Measurements from ENCODE around the gene ITGA11.

ITGA11 gene

GRCh38 chr15:68259883-68260282 lies 172.1 kb downstream of the ITGA11 start:
- peak; percentile 20 for DNase-seq

GRCh38 chr15:68258692-68259091 lies 173.3 kb downstream of the ITGA11 start:
- no peak for DNase-seq

DNA sequence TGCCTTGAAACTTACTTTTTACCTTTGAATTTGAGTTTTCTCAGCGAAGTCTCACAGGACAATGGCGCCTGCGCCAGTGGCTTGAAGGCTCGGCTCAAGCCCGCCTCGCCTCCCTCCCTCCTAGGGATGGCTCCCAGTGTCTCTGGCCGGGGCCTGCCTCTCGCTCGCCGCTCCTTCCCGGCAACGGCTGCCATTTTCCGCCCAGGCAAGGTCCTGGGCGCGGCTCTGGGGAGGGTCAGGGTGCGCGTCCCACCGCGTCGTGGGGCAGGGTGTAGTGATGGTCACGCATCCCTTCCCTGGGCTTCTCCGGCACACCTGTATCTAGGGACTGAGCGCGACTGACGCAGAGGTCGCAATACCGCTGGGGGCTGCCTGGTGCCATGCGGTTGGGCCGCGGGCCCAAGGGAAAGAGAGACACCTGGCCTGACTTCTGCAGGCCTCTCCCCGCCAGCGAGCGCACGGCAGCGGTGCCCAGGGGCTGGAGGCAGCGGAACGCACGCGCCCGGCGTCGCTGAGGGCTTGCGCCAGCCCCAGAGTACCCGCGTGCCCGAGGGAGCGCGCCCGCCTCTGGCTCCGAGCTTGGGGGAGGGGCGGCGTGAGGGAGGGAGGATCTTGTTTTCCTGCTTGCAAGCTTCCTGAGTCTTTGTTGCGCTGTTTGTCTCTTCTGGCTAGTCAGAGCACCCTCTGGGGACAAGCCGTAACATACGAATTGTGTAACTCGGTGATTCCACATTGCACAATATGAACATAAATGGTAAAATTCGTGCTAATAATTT lies 175.1 kb downstream of the ITGA11 start:
- peak; percentile 71 to 93 for DNase-seq

DNA sequence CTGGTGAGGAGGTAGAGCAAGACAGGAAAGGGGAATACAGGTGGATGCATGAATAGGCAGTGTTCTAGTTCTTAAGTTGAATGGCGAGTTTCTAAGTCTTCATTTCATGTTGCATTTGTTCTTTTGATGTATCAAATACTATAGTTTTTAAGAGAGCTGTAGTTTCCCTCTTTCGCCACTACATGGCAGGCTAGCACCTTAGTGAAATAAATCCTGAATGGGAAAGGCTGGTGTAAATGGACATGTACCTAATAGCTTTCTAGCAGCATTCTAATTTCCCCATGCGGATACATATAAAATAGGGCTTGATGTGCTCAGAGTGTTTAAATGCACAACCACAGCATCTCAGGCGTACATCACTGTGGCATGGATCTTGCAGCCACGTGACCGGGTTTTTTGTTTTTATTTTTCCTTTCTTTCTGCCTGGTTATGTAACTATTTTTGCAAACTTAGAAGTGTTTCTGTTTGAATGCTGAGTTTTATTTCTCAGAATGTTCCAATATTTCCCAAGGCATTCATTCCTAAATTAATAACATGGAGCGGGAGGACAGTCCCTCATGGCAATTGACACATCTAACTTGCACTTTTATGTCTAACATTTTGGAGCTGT lies 178.9 kb downstream of the ITGA11 start:
- DNase-seq, result peak; percentile 88 to 91

- peak; percentile 59 to 78 for DNase-seq
These were observed 182.8 kb downstream of the ITGA11 start for GRCh38 chr15:68249058-68249713.
